Mesendoderm (in vitro differentiated cells): Measurements from ENCODE around the gene LMBR1. TPM values are rescaled to one million over a fixed set of nuclear protein-coding genes. Genes with fewer than 3 reads are reported as not detected.

Experiments
- DNase-seq: peaks from one replicate; pipeline ENCODE4 v3.0.0; 2013
- H2AK5ac ChIP-seq: 2 replicates; pipeline ENCODE4 v1.6.1; 2013; ENCODE audit warnings: low read length, inconsistent platforms
- H2BK120ac ChIP-seq: 2 replicates; pipeline ENCODE4 v1.6.1; 2013; ENCODE audit warnings: low read depth, mild to moderate bottlenecking, low read length, moderate library complexity, mixed read lengths
- H2BK15ac ChIP-seq: replicated peaks from 2 replicates; pipeline ENCODE4 v1.6.1; 2013; ENCODE audit warnings: low read depth, mild to moderate bottlenecking, moderate library complexity
- H2BK5ac ChIP-seq: 2 replicates; pipeline ENCODE4 v1.6.1; 2013; ENCODE audit warnings: low read length, inconsistent platforms
- H3K18ac ChIP-seq: 2 replicates; pipeline ENCODE4 v1.6.1; 2013; ENCODE audit warnings: mild to moderate bottlenecking, low read length, mixed read lengths
- H3K23ac ChIP-seq: one replicate; pipeline ENCODE4 v1.6.1; 2013; ENCODE audit warnings: low read length
- H3K27ac ChIP-seq: 2 replicates; pipeline ENCODE4 v1.5.1; 2013; ENCODE audit warnings: low read depth, mild to moderate bottlenecking, inconsistent platforms, low read length, moderate library complexity
- H3K27me3 ChIP-seq: 2 replicates; pipeline ENCODE4 v1.6.1; 2013; ENCODE audit warnings: low read length, control low read depth, mild to moderate bottlenecking, inconsistent platforms; ENCODE audit not compliant: insufficient read depth, poor library complexity
- H3K36me3 ChIP-seq: 2 replicates; pipeline ENCODE4 v1.6.1; 2013; ENCODE audit warnings: low read length, inconsistent platforms; ENCODE audit not compliant: control insufficient read depth, insufficient read depth
- H3K4ac ChIP-seq: one replicate; pipeline ENCODE4 v1.6.1; 2013; ENCODE audit warnings: low read depth, mild to moderate bottlenecking, low read length, moderate library complexity
- H3K4me1 ChIP-seq: 2 replicates; pipeline ENCODE4 v1.6.1; 2013; ENCODE audit warnings: low read depth, low read length, inconsistent platforms; ENCODE audit not compliant: control insufficient read depth
- H3K4me2 ChIP-seq: 2 replicates; pipeline ENCODE4 v1.6.1; 2013; ENCODE audit warnings: low read length
- H3K4me3 ChIP-seq: 2 replicates; pipeline ENCODE4 v1.5.1; 2013; ENCODE audit warnings: mild to moderate bottlenecking, low read length
- H3K56ac ChIP-seq: one replicate; pipeline ENCODE4 v1.6.1; 2013; ENCODE audit warnings: low read length
- H3K79me1 ChIP-seq: 2 replicates; pipeline ENCODE4 v1.6.1; 2013; ENCODE audit warnings: low read length, inconsistent platforms
- H3K79me2 ChIP-seq: 2 replicates; pipeline ENCODE4 v1.6.1; 2013; ENCODE audit warnings: mild to moderate bottlenecking, low read length; ENCODE audit not compliant: control insufficient read depth, insufficient read depth
- H3K9ac ChIP-seq: 2 replicates; pipeline ENCODE4 v1.6.1; 2013; ENCODE audit warnings: low read length, inconsistent platforms
- H4K5ac ChIP-seq: one replicate; pipeline ENCODE4 v1.6.1; 2013; ENCODE audit warnings: low read length
- H4K8ac ChIP-seq: one replicate; pipeline ENCODE4 v1.6.1; 2013; ENCODE audit warnings: low read depth, mild to moderate bottlenecking, control low read depth, low read length, moderate library complexity
- WGBS: extraction: QIAGEN DNeasy Blood & Tissue Kit; methylation state at CpG from one replicate; pipeline ENCODE4 v1.1.7; 2013; ENCODE audit warnings: low lambda C conversion rate, missing lambda C conversion rate; ENCODE audit not compliant: insufficient coverage; ENCODE audit errors: extremely low coverage; 5-methylcytosine and 5-hydroxymethylcytosine counted together
- small RNA-seq: library from polyadenylated mRNA; stranded (forward); fragments of <200 nt; extraction: miRNeasy Mini kit (QIAGEN cat#:217004); gene quantifications from one replicate; pipeline ENCODE3, GENCODE V24; 2013; ENCODE audit not compliant: insufficient read depth

The LMBR1 gene

GRCh38 chr7:156629873-156630272 lies 263.1 kb downstream of the LMBR1 start:
- Histone ChIP-seq H4K5ac (no peak overlapping the region), H2BK120ac (no peak overlapping the region), H3K36me3 (no peaks in the 10 kb centered on the region), H4K8ac (no peak overlapping the region), H3K4me2 (no peak overlapping the region), H2BK5ac (no peak overlapping the region), H3K79me1 (no peaks in the 10 kb centered on the region), H2AK5ac (no peak overlapping the region), H3K23ac (no peak overlapping the region), H3K56ac (no peak overlapping the region), H3K4me3 (no peak overlapping the region), H3K9ac (no peak overlapping the region), H3K27me3 (no peaks in the 10 kb centered on the region), H3K4me1 (no peaks in the 10 kb centered on the region), H3K4ac (no peak overlapping the region), H3K27ac (no peak overlapping the region), H2BK15ac (no peak overlapping the region), H3K18ac (no peak overlapping the region), H3K79me2 (no peaks in the 10 kb centered on the region)
- WGBS = no CpG with 5 or more reads among the region's 2 CpGs
- DNase-seq = no peak

- no peak overlapping the region for H3K18ac ChIP-seq
- H3K9ac ChIP-seq = no peak overlapping the region
- no peaks in the 10 kb centered on the region for H3K36me3 ChIP-seq
- no peaks in the 10 kb centered on the region for H3K27me3 ChIP-seq
- no peak overlapping the region for H3K4me2 ChIP-seq
- no peaks in the 10 kb centered on the region for H3K4me1 ChIP-seq
- H3K79me2 ChIP-seq = no peaks in the 10 kb centered on the region
- no peak for DNase-seq
- H3K4ac ChIP-seq = no peak overlapping the region
- H3K23ac ChIP-seq = no peak overlapping the region
- no peak overlapping the region for H4K8ac ChIP-seq
- no peak overlapping the region for H3K27ac ChIP-seq
- H2BK5ac ChIP-seq = no peak overlapping the region
- no peak overlapping the region for H2BK120ac ChIP-seq
- no peak overlapping the region for H2AK5ac ChIP-seq
- H3K56ac ChIP-seq = no peak overlapping the region
- no peak overlapping the region for H2BK15ac ChIP-seq
- no peak overlapping the region for H4K5ac ChIP-seq
- no peak overlapping the region for H3K4me3 ChIP-seq
- H3K79me1 ChIP-seq = no peaks in the 10 kb centered on the region
Measured at GRCh38 chr7:156628562-156628961, 264.4 kb downstream of the LMBR1 start.

Small RNAs within 50 kb of the gene (small RNA-seq; reads per million reads assigned to genes)
- gene RNU4-31P = not detected
